ENCODE measurements around the gene NME7.

Gene NME7

GRCh38 chr1:169090308-169090899 lies 277.2 kb downstream of the NME7 start:
- no peak for DNase-seq (ENCODE audit: low read depth in 2 of 2, low spot score in 1 of 2)

GRCh38 chr1:169089776-169090175 lies 277.8 kb downstream of the NME7 start:
- no peak for DNase-seq (ENCODE audit: low read depth in 2 of 2, low spot score in 1 of 2)

GRCh38 chr1:169087876-169088275 lies 279.7 kb downstream of the NME7 start:
- no peak for DNase-seq (ENCODE audit: low read depth in 2 of 2, low spot score in 1 of 2)

GRCh38 chr1:169086603-169087455 lies 280.8 kb downstream of the NME7 start:
- no peak for DNase-seq (ENCODE audit: low read depth in 2 of 2, low spot score in 1 of 2)

- DNase-seq (ENCODE audit: low read depth in 2 of 2, low spot score in 1 of 2): no peak
Observed at GRCh38 chr1:169085911-169086310, 281.7 kb downstream of the NME7 start.

All from stimulated activated CD8-positive, alpha-beta memory T cell treated with anti-CD3 and anti-CD28 coated beads, Interleukin-4, amount 100 ng/mL, for 1 hour (primary cell).